CD14-positive monocyte (primary cell): ENCODE data around the gene GDF2. TPM values are rescaled to one million over a fixed set of nuclear protein-coding genes. Genes with fewer than 3 reads are reported as not detected.

ENCODE experiments used
- DNase-seq, 3 donors: peaks; one replicate each; pipeline ENCODE4 v3.0.0-alpha.2; 2011 to 2022
- H2AFZ ChIP-seq: 2 replicates; pipeline ENCODE4 v1.6.0; 2012; ENCODE audit warnings: mild to moderate bottlenecking, low read depth, low read length, inconsistent platforms; ENCODE audit not compliant: insufficient read depth, poor library complexity, severe bottlenecking
- H3K27ac ChIP-seq, 2 donors: 1 replicate in 1 of 2; 2 replicates in 1 of 2; pipeline ENCODE4 v1.5.1; 2012 to 2013; ENCODE audit warnings: low read length in 2 of 2, control low read depth in 1 of 2, inconsistent platforms in 1 of 2, low read depth in 1 of 2, mild to moderate bottlenecking in 1 of 2
- H3K27me3 ChIP-seq, 2 donors: one replicate each; pipeline versions ENCODE4 v1.6.0 to v1.6.1; 2011 to 2013; ENCODE audit warnings: low read length in 2 of 2; ENCODE audit not compliant: control insufficient read depth in 2 of 2, insufficient read depth in 2 of 2
- H3K36me3 ChIP-seq, 2 donors: replicated peaks in 1 of 2; 1 replicate in 1 of 2; 2 replicates in 1 of 2; pipeline versions ENCODE4 v1.5.1 to v1.6.1; 2012 to 2013; ENCODE audit warnings: low read length in 2 of 2, control low read depth in 1 of 2, inconsistent platforms in 1 of 2, mild to moderate bottlenecking in 1 of 2; ENCODE audit not compliant: insufficient read depth in 2 of 2, control insufficient read depth in 1 of 2
- H3K4me1 ChIP-seq, 2 donors: 1 replicate in 1 of 2; 2 replicates in 1 of 2; pipeline versions ENCODE4 v1.5.1 to v1.6.1; 2012 to 2013; ENCODE audit warnings: low read length in 2 of 2, control low read depth in 1 of 2, inconsistent platforms in 1 of 2, mild to moderate bottlenecking in 1 of 2, moderate library complexity in 1 of 2; ENCODE audit not compliant: insufficient read depth in 2 of 2, control insufficient read depth in 1 of 2
- H3K4me2 ChIP-seq: replicated peaks from 2 replicates; pipeline ENCODE3; 2012; ENCODE audit warnings: low read length, moderate library complexity, mild to moderate bottlenecking; ENCODE audit not compliant: poor library complexity, severe bottlenecking; ENCODE audit errors: extremely low read depth
- H3K4me3 ChIP-seq, 3 experiments: fragments of 200-600 bp in 1 of 3; sonication (generic) in 1 of 3; replicated peaks in 1 of 3; 1 replicate in 2 of 3; 2 replicates in 1 of 3; pipeline ENCODE4 v1.5.1; 2011 to 2013; ENCODE audit warnings: low read length in 3 of 3, mild to moderate bottlenecking in 3 of 3, control low read depth in 2 of 3, low read depth in 2 of 3, inconsistent platforms in 1 of 3, moderate library complexity in 1 of 3
- H3K79me2 ChIP-seq: 2 replicates; pipeline ENCODE4 v1.6.0; 2012; ENCODE audit warnings: mild to moderate bottlenecking, control low read depth, inconsistent platforms, low read length, moderate library complexity; ENCODE audit not compliant: insufficient read depth
- H3K9ac ChIP-seq: 2 replicates; pipeline ENCODE4 v1.6.0; 2017; ENCODE audit warnings: low read length, mild to moderate bottlenecking; ENCODE audit not compliant: insufficient read depth, poor library complexity, severe bottlenecking
- H3K9me3 ChIP-seq, 2 donors: replicated peaks in 1 of 2; 1 replicate in 1 of 2; 2 replicates in 1 of 2; pipeline versions ENCODE4 v1.5.1 to v1.6.1; 2012 to 2013; ENCODE audit warnings: low read length in 2 of 2, control low read depth in 1 of 2; ENCODE audit not compliant: control insufficient read depth in 1 of 2, insufficient read depth in 1 of 2
- H4K20me1 ChIP-seq: 2 replicates; pipeline ENCODE4 v1.6.0; 2012; ENCODE audit warnings: mild to moderate bottlenecking, low read length, control low read depth, moderate library complexity; ENCODE audit not compliant: insufficient read depth
- H3K27ac Mint-ChIP-seq, 7 donors: one replicate each; pipeline ENCODE4 v1.8.0; 2020; ENCODE audit warnings: mild to moderate bottlenecking in 7 of 7, mixed read lengths in 7 of 7, moderate library complexity in 6 of 7, inconsistent platforms in 2 of 7
- H3K27me3 Mint-ChIP-seq, 3 donors: one replicate each; pipeline ENCODE4 v1.8.0; 2021 to 2022; ENCODE audit warnings: low read depth in 3 of 3, mild to moderate bottlenecking in 3 of 3, mixed read lengths in 3 of 3, moderate library complexity in 3 of 3, inconsistent platforms in 1 of 3
- H3K36me3 Mint-ChIP-seq, 2 donors: one replicate each; pipeline ENCODE4 v1.8.0; 2020; ENCODE audit warnings: mixed read lengths in 2 of 2, inconsistent platforms in 1 of 2, mild to moderate bottlenecking in 1 of 2
- H3K4me1 Mint-ChIP-seq: one replicate; pipeline ENCODE4 v1.8.0; 2020; ENCODE audit warnings: mild to moderate bottlenecking, mixed read lengths
- H3K4me3 Mint-ChIP-seq, 2 donors: one replicate each; pipeline ENCODE4 v1.8.0; 2020; ENCODE audit warnings: mild to moderate bottlenecking in 2 of 2, mixed read lengths in 2 of 2, moderate library complexity in 1 of 2
- H3K9me3 Mint-ChIP-seq, 7 donors: one replicate each; pipeline ENCODE4 v1.8.0; 2020 to 2022; ENCODE audit warnings: mixed read lengths in 7 of 7, mild to moderate bottlenecking in 6 of 7, moderate library complexity in 6 of 7, inconsistent platforms in 2 of 7
- WGBS: methylation state at CpG from one replicate; pipeline ENCODE4 v1.1.5; 2013; ENCODE audit warnings: missing lambda C conversion rate; ENCODE audit not compliant: insufficient coverage; 5-methylcytosine and 5-hydroxymethylcytosine counted together
- intact Hi-C, 2 donors: fragments of 100-400 bp; cut with micrococcal nuclease; formaldehyde crosslinking; loops; one replicate each; pipeline versions ENCODE4 v1.15.0 to v1.15.1; 2023
- polyA plus RNA-seq, 3 donors: library from polyadenylated mRNA; depleted of rRNA in 1 of 3; unstranded in 2 of 3; stranded (reverse) in 1 of 3; fragments of 300-500 nt in 2 of 3; fragments of >200 nt in 1 of 3; fragmentation: Illumina TruSeq in 2 of 3; gene quantifications; 1 replicate in 2 of 3; 2 replicates in 1 of 3; pipeline ENCODE4 v1.2.3, GENCODE V29; 2012 to 2021
- TF ChIP-seq, protein P1 (sequence below): fragments of 200-600 bp; IDR thresholded peaks from one replicate; pipeline ENCODE4 v1.8.0; 2022; ENCODE audit warnings: antibody characterized with exemption, mild to moderate bottlenecking

GDF2 gene
- polyA plus RNA-seq, 3 donors, result not detected

GRCh38 chr10:47276576-47277351 is 45.5 kb upstream of the GDF2 start:
- peak overlapping the region in 1 of 7 donors; percentile 46 for H3K27ac Mint-ChIP-seq
- TF ChIP-seq, protein P1, sequence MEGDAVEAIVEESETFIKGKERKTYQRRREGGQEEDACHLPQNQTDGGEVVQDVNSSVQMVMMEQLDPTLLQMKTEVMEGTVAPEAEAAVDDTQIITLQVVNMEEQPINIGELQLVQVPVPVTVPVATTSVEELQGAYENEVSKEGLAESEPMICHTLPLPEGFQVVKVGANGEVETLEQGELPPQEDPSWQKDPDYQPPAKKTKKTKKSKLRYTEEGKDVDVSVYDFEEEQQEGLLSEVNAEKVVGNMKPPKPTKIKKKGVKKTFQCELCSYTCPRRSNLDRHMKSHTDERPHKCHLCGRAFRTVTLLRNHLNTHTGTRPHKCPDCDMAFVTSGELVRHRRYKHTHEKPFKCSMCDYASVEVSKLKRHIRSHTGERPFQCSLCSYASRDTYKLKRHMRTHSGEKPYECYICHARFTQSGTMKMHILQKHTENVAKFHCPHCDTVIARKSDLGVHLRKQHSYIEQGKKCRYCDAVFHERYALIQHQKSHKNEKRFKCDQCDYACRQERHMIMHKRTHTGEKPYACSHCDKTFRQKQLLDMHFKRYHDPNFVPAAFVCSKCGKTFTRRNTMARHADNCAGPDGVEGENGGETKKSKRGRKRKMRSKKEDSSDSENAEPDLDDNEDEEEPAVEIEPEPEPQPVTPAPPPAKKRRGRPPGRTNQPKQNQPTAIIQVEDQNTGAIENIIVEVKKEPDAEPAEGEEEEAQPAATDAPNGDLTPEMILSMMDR, result no peak
- peaks cover 2% of the 10 kb centered on the region for H3K4me1 Mint-ChIP-seq
- H3K79me2 ChIP-seq, result no peaks in the 10 kb centered on the region
- H3K9me3 Mint-ChIP-seq, result peaks cover 0 to 17% (median 6%) of the 10 kb centered on the region in 7 donors
- H3K27ac ChIP-seq, result no peak overlapping the region
- H3K4me3 ChIP-seq, result no peak overlapping the region
- H3K36me3 Mint-ChIP-seq, result no peaks in the 10 kb centered on the region
- intact Hi-C loops, result no loop called here
- WGBS, result 90% methylated on average over 11 of the region's 11 CpGs
- no peak overlapping the region for H3K4me2 ChIP-seq
- H3K27me3 Mint-ChIP-seq, result peaks cover 2 to 6% (median 3%) of the 10 kb centered on the region in 3 donors
- H3K9ac ChIP-seq, result no peak overlapping the region
- H3K4me1 ChIP-seq, result no peaks in the 10 kb centered on the region
- DNase-seq, result no peak
- H3K9me3 ChIP-seq, result peaks cover 0 to 3% of the 10 kb centered on the region in 2 donors
- H3K4me3 Mint-ChIP-seq, result no peak overlapping the region
- no peaks in the 10 kb centered on the region for H3K27me3 ChIP-seq
- no peaks in the 10 kb centered on the region for H4K20me1 ChIP-seq
- H3K36me3 ChIP-seq, result no peaks in the 10 kb centered on the region
- no peak overlapping the region for H2AFZ ChIP-seq

- no peaks in the 10 kb centered on the region for H4K20me1 ChIP-seq
- Mint-ChIP-seq H3K4me3 (no peak overlapping the region), H3K4me1 (peaks cover 2% of the 10 kb centered on the region), H3K36me3 (no peaks in the 10 kb centered on the region), H3K27me3 (peaks cover 2 to 7% (median 3%) of the 10 kb centered on the region in 3 donors), H3K27ac (peak overlapping the region in 1 of 7 donors; percentile 65), H3K9me3 (peaks cover 0 to 14% (median 6%) of the 10 kb centered on the region in 7 donors)
- 82% methylated on average over 4 of the region's 7 CpGs for WGBS
- no peaks in the 10 kb centered on the region for H3K36me3 ChIP-seq
- H3K4me2 ChIP-seq, result no peak overlapping the region
- H3K27me3 ChIP-seq, result no peaks in the 10 kb centered on the region
- H3K9ac ChIP-seq, result no peak overlapping the region
- no peak overlapping the region for H2AFZ ChIP-seq
- DNase-seq, result no peak
- no peaks in the 10 kb centered on the region for H3K79me2 ChIP-seq
- H3K4me3 ChIP-seq, result no peak overlapping the region
- no peak overlapping the region for H3K27ac ChIP-seq
- peaks cover 0 to 3% of the 10 kb centered on the region in 2 donors for H3K9me3 ChIP-seq
- H3K4me1 ChIP-seq, result no peaks in the 10 kb centered on the region
- intact Hi-C loops, result no loop called here
- TF ChIP-seq, protein P1, result no peak
Observed at GRCh38 chr10:47277352-47278151, 44.7 kb upstream of the GDF2 start.
